ENCODE results near the gene FAM120B.

DNA sequence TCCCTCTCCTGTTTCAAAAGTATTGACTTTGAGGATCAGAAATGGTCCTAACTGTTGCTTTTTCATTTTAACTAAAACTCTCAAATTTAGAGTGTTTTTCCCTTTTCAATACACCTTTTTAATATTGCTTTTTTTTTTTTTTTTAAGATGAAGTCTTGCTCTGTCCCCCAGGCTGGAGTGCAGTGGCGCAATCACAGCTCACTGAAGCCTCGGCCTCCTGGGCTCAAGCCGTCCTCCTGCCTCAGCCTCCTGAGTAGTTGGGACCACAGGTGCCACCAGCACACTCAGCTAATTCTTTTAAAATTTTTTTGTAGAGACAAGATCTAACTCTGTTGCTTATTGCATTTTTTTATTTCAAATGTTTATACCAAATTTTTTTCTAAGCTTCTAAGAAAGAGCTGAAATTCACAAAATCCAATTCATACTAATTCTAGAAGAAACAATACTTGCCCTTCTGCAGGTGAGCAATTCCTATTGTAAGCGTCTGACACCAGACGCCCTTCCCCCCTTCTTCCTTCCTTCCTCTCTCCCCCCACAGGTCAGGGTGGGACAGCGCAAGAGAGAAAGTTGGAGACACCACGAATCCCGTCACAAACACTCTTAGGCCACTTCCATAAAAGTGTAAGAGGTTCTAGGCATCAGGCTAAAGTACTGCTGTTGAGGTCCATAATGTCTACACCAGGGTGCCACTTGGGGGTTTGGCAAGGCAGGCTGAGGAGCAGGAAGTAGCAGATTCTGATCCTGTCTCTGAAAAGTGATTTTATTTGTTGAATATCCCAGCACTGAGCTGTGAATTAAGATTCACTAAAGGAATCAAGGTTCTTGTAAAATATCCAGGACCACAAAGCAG is 28.4 kb upstream of the FAM120B start:
- no peak for TF ChIP-seq JUN (CRISPR knock-in tag; IDR thresholded peaks at IDR 0.05)
- no peak for TF ChIP-seq SP1 (CRISPR knock-in tag; conservative IDR thresholded peaks at IDR 0.05)
- TF ChIP-seq CTCF (IDR thresholded peaks at IDR 0.05) = no peak
- no peak for TF ChIP-seq E2F1 (CRISPR knock-in tag; IDR thresholded peaks at IDR 0.05)
- TF ChIP-seq TP53 (CRISPR knock-in tag; IDR thresholded peaks at IDR 0.05) = no peak
- TF ChIP-seq, protein P1, sequence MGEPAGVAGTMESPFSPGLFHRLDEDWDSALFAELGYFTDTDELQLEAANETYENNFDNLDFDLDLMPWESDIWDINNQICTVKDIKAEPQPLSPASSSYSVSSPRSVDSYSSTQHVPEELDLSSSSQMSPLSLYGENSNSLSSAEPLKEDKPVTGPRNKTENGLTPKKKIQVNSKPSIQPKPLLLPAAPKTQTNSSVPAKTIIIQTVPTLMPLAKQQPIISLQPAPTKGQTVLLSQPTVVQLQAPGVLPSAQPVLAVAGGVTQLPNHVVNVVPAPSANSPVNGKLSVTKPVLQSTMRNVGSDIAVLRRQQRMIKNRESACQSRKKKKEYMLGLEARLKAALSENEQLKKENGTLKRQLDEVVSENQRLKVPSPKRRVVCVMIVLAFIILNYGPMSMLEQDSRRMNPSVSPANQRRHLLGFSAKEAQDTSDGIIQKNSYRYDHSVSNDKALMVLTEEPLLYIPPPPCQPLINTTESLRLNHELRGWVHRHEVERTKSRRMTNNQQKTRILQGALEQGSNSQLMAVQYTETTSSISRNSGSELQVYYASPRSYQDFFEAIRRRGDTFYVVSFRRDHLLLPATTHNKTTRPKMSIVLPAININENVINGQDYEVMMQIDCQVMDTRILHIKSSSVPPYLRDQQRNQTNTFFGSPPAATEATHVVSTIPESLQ (CRISPR knock-in tag; IDR thresholded peaks at IDR 0.05) = no peak
- TF ChIP-seq ZNF138 (CRISPR knock-in tag; conservative IDR thresholded peaks at IDR 0.05) = no peak

All from WTC11 (cell line).